Muscle of leg (tissue), 11 donors: ENCODE results near the gene GREB1L. TPM values are rescaled to one million over a fixed set of nuclear protein-coding genes. Genes with fewer than 3 reads are reported as not detected.

Source experiments
- DNase-seq: peaks from one replicate; pipeline ENCODE4 v3.0.0; 2013
- H3K27ac ChIP-seq: one replicate; pipeline ENCODE4 v1.5.1; 2013; ENCODE audit warnings: mild to moderate bottlenecking, low read length, control low read depth
- H3K27me3 ChIP-seq: one replicate; pipeline ENCODE4 v1.6.1; 2013; ENCODE audit warnings: low read length; ENCODE audit not compliant: control insufficient read depth, insufficient read depth
- H3K36me3 ChIP-seq: one replicate; pipeline ENCODE4 v1.6.1; 2013; ENCODE audit warnings: low read length; ENCODE audit not compliant: control insufficient read depth, insufficient read depth
- H3K4me1 ChIP-seq: one replicate; pipeline ENCODE4 v1.6.1; 2013; ENCODE audit warnings: low read length; ENCODE audit not compliant: control insufficient read depth, insufficient read depth
- H3K4me3 ChIP-seq: one replicate; pipeline ENCODE4 v1.5.1; 2013; ENCODE audit warnings: low read length, control low read depth
- H3K9me3 ChIP-seq: replicated peaks from 2 replicates; pipeline ENCODE4 v1.6.1; 2013; ENCODE audit warnings: low read depth, low read length; ENCODE audit not compliant: control insufficient read depth
- WGBS: methylation state at CpG from one replicate; pipeline ENCODE4 v1.1.5; 2013; ENCODE audit warnings: missing lambda C conversion rate; ENCODE audit not compliant: insufficient coverage; 5-methylcytosine and 5-hydroxymethylcytosine counted together
- polyA plus RNA-seq, 8 donors: library from polyadenylated mRNA; unstranded; fragments of 120-200 nt; gene quantifications; one replicate each; pipeline versions ENCODE4 v1.2.1 to v1.2.3, GENCODE V29; 2013; ENCODE audit warnings: inconsistent platforms in 1 of 8, low replicate concordance in 1 of 8; ENCODE audit not compliant: insufficient read length in 8 of 8, insufficient read depth in 1 of 8
- total RNA-seq: library from RNA; stranded (reverse); fragments of 120-200 nt; gene quantifications from one replicate; pipeline ENCODE4 v1.2.4, GENCODE V29; 2013

The GREB1L gene
- total and polyA plus RNA-seq, 9 donors, result 2.9 to 8.1 (median 4.9) TPM

- no peak overlapping the region for H3K27ac ChIP-seq
- no CpG with 5 or more reads among the region's 3 CpGs for WGBS
- no peaks in the 10 kb centered on the region for H3K4me1 ChIP-seq
- H3K36me3 ChIP-seq, result no peaks in the 10 kb centered on the region
- no peaks in the 10 kb centered on the region for H3K9me3 ChIP-seq
- H3K4me3 ChIP-seq, result no peak overlapping the region
- no peaks in the 10 kb centered on the region for H3K27me3 ChIP-seq
- no peak for DNase-seq
Measured at GRCh38 chr18:21408681-21409080, 166.6 kb downstream of the GREB1L start.

GRCh38 chr18:21433436-21433835 is 191.4 kb downstream of the GREB1L start:
- WGBS, result no CpG with 5 or more reads among the region's 1 CpG
- DNase-seq, result no peak
- Histone ChIP-seq H3K9me3 (no peaks in the 10 kb centered on the region), H3K27me3 (no peaks in the 10 kb centered on the region), H3K4me3 (no peak overlapping the region), H3K4me1 (no peaks in the 10 kb centered on the region), H3K36me3 (no peaks in the 10 kb centered on the region), H3K27ac (no peak overlapping the region)

- DNase-seq, result no peak
- Histone ChIP-seq H3K4me3 (no peak overlapping the region), H3K9me3 (no peaks in the 10 kb centered on the region), H3K27me3 (no peaks in the 10 kb centered on the region), H3K4me1 (no peaks in the 10 kb centered on the region), H3K36me3 (no peaks in the 10 kb centered on the region), H3K27ac (no peak overlapping the region)
- 100% methylated on average over 1 of the region's 4 CpGs for WGBS
Measured at GRCh38 chr18:21439431-21439846, 197.4 kb downstream of the GREB1L start.

- 97% methylated on average over 3 of the region's 3 CpGs for WGBS
- DNase-seq, result no peak
- Histone ChIP-seq H3K4me1 (no peaks in the 10 kb centered on the region), H3K36me3 (no peaks in the 10 kb centered on the region), H3K27me3 (no peaks in the 10 kb centered on the region), H3K27ac (no peak overlapping the region), H3K9me3 (no peaks in the 10 kb centered on the region), H3K4me3 (no peak overlapping the region)
Measured at GRCh38 chr18:21441670-21442069, 199.6 kb downstream of the GREB1L start.

- Histone ChIP-seq H3K4me1 (no peaks in the 10 kb centered on the region), H3K9me3 (no peaks in the 10 kb centered on the region), H3K27me3 (no peaks in the 10 kb centered on the region), H3K36me3 (no peaks in the 10 kb centered on the region), H3K4me3 (no peak overlapping the region), H3K27ac (no peak overlapping the region)
- DNase-seq, result peak; percentile 40
- 52% methylated on average over 3 of the region's 9 CpGs for WGBS
Measured at GRCh38 chr18:21443776-21444464, 201.9 kb downstream of the GREB1L start.

- Histone ChIP-seq H3K9me3 (no peaks in the 10 kb centered on the region), H3K27me3 (no peaks in the 10 kb centered on the region), H3K4me1 (no peaks in the 10 kb centered on the region), H3K36me3 (no peaks in the 10 kb centered on the region), H3K27ac (no peak overlapping the region), H3K4me3 (no peak overlapping the region)
- WGBS, result no CpG with 5 or more reads among the region's 6 CpGs
- peak; percentile 58 for DNase-seq
Measured at GRCh38 chr18:21444465-21445212, 202.6 kb downstream of the GREB1L start.

GRCh38 chr18:21448299-21448698 is 206.3 kb downstream of the GREB1L start:
- H3K9me3 ChIP-seq, result no peaks in the 10 kb centered on the region
- H3K27me3 ChIP-seq, result no peaks in the 10 kb centered on the region
- DNase-seq, result no peak
- peaks cover 6% of the 10 kb centered on the region for H3K4me1 ChIP-seq
- H3K36me3 ChIP-seq, result no peaks in the 10 kb centered on the region
- H3K27ac ChIP-seq, result no peak overlapping the region
- no peak overlapping the region for H3K4me3 ChIP-seq

- WGBS, result 85% methylated on average over 2 of the region's 5 CpGs
- peak; percentile 50 for DNase-seq
- Histone ChIP-seq H3K4me1 (peaks cover 12% of the 10 kb centered on the region), H3K9me3 (no peaks in the 10 kb centered on the region), H3K4me3 (no peak overlapping the region), H3K36me3 (no peaks in the 10 kb centered on the region), H3K27me3 (no peaks in the 10 kb centered on the region), H3K27ac (no peak overlapping the region)
Measured at GRCh38 chr18:21449367-21450290, 207.6 kb downstream of the GREB1L start.

- no peak overlapping the region for H3K27ac ChIP-seq
Measured at GRCh38 chr18:21450503-21450902, 208.5 kb downstream of the GREB1L start.

GRCh38 chr18:21450913-21451312 is 208.9 kb downstream of the GREB1L start:
- Histone ChIP-seq H3K27ac (no peak overlapping the region), H3K27me3 (no peaks in the 10 kb centered on the region), H3K9me3 (no peaks in the 10 kb centered on the region), H3K4me3 (no peak overlapping the region), H3K4me1 (peaks cover 12% of the 10 kb centered on the region), H3K36me3 (no peaks in the 10 kb centered on the region)
- no peak for DNase-seq
- WGBS, result no CpG with 5 or more reads among the region's 1 CpG

More at GRCh38 chr18:21450503-21450902, 208.5 kb downstream of the GREB1L start:
- no peak for DNase-seq
- WGBS, result no CpG with 5 or more reads among the region's 2 CpGs
- H3K36me3 ChIP-seq, result no peaks in the 10 kb centered on the region
- H3K4me1 ChIP-seq, result peaks cover 12% of the 10 kb centered on the region
- H3K9me3 ChIP-seq, result no peaks in the 10 kb centered on the region
- no peak overlapping the region for H3K4me3 ChIP-seq
- no peaks in the 10 kb centered on the region for H3K27me3 ChIP-seq
